ENCODE measurements around the gene MAX. TPM values are rescaled to one million over a fixed set of nuclear protein-coding genes. Genes with fewer than 3 reads are reported as not detected.
"Not testable (repeated sequence)": the region's sequence is repeated elsewhere in the genome, so short reads cannot be mapped to it uniquely, and the experiment has no call there.

MAX gene
- total RNA-seq, 1 experiment from 2014 or later, result 44.8 TPM

DNA sequence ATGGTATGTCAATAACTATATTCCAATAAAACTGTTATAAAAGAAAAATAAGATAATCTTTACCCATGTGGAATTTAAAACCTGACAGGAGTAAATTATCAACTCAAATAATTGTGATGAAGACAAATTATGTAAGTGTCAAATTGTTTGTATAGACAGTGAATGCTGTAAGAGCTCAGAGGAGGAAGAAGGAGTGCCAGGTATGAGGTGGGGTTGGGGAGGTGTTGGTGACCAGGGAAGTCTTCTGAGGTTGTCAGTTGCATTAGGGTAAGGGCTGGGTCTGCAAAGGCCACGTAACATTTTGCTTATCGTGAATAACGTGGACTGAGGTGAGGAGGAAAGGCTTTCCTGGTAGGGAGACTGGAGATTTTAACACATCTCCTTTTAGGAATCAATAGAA lies 2.5 kb upstream of the MAX start:
- DNase-seq (ENCODE audit: low read depth), result no peak

DNA sequence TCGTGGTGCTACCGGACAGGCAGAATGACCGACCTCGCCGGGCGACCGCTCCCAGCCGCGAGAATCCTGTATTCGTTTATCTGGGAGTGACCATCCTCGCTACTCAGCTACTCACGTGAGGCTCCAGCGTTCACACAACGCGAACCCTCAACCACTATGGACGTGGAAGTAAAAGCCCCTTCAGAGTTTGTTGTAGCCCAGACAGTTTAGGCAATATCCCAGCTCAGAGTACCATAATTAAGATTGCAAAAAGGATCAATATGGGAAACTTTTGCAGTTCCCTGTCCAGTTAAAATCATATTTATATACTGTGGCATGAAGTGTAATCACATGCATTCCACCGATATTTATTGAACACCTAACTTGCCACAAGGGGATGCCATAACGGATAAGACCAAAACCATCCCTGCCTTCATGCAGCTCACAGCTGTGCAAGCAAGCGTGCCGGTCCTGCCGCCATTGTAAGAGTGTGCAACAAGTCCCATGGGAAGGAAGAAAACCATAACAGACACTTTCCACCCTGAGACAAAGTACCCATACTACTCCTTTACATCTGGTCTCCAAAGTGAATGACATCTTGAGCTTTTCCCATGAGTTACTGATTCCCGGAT lies 938 bp upstream of the MAX start:
- peak; percentile 55 for DNase-seq (ENCODE audit: low read depth)

DNA sequence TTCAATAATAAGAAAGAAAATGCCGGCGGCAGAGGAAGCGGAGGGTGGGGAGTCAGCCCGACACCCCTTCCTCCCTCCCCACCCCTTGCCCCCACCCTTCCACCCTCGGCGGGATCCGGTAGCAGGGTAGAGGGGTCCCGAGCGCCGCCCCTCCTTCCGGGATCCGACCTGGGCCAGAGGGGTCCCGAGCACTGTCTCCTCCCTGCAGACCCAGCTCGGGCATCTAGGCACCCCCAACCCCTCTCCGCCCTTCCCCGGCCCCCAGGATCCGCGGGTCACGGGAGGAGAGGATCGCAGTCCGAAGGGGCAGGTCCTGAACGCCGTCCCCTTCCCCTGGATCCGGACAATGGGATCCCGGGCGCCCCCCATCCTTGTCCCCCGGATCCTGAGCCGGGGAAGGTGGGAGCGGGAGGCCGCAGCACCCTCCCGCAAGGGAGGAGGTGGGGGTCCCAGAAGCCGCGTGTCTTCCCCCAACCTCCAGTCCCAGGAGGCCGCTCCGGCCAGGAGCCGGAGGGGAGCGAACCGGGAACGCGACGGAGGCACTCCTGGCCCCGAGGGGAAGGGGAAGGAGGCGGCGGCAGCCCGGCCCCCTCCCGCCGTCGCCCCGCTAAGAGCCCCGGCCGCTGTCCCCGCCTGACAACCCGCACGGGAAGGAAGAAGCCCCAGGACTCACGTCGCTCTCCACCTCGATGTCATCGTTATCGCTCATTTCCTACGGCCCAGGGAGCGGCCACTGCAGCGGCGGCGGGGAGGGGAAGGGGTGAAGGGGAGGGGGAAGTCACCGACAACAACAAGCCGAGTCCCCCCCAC lies 481 bp downstream of the MAX start:
- DNase-seq (ENCODE audit: low read depth), result no peak

DNA sequence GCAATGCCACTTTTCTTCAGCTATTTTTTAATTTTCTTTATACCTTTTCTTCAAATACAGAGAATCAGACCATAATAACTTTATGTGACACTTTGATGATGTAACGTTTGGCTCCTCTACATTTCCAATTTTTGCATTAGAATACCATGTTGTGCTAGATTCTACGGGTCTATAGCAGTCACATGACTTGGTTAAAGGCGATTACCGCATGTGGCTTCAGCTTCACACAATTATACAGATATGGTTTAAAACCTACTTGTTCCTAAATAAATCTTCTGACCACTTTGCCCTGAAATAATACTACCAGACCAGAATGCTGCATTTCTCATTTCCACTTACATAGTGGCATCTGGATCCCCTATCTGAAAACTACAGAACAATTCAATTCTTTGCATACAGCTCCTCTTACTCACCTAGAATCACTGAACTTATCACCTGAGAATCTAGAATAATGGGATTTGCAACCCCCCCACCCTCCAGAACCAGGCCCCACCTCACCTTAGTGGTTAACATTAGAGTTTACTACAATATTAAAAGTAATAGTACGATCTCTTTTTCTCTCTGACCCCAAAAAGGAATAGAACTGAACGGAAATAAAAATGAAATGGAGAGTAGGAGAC lies 1.3 kb downstream of the MAX start:
- no peak for DNase-seq (ENCODE audit: low read depth)

DNA sequence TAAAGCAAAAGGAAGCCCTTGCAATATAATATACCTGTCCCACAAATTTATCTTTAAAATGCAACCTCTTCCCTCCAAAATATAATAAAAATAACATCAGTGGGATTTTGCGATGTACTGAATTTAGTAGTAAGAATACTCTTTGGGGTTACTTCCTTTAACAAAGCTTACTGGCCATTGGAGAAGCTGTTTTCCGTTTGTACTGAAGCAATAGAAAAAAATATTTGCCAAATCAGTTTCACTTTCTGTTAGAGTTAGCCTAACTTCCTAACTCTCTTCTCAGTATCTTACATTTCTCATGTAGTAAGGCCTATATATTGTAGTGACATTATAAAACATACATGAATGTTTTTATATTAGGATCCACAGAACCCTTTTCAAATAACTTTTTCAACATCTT lies 3.7 kb downstream of the MAX start:
- DNase-seq (ENCODE audit: low read depth), result no peak

DNA sequence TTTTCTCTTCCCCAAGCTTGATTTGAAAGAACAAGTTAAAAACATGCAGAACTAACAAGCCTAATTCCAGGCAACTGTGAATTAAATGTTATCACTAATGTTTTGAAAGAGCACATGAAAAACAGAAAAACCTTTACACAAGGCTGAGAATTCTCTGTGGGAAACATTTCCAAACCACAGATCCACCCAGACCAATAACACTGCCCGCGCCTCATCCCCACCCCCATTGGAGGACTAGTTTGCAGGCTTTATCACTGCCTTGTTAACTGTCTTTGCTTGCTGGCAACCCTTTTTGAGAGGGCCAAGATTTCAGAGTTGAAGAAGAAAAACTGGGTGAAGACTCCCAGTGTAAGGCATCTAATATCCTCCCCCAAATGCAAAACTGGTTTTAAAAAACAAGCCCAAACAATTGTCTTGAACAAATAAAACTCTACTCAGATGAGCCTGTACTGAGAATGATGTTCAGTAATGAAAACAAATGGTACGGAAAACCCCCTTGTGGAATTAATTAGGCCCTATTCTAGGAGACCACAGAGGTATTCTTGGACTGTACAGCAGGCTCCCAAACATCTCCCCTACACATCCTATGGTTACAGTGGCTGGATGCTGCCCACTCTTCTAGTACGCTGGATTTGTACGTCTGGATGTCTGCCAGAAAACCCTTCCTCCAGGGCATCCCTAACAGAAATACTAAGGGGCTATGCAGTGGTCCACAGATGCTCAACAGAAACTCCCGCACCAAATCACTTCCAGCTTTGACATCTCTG lies 5.8 kb downstream of the MAX start:
- DNase-seq (ENCODE audit: low read depth), result no peak

DNA sequence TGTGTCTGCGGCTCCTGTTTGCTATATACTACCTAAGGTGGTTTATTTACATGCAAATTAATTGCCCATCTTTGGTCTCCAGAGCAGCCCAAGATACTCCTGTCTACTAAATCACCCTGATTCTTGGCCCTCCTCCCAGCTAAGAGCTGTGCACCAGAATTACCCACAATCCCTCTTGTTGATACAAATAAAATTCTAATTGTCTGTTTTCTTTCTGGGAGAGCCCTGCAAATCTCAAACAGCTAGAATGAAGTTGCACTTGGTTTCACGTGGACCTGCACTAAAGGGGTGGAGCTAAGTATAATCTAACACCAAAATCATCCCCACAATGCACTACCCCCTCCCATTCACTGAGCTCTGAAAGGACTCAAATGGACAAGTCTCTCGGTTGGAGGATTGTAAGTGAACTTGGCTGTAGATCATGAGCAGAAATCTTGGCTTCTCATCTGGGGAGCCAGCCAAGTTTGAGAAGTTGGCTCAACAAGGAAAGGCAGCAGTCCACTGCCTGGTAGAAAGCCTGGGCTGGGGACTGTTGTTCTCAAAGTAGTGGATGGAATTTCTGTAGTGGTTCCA lies 6.6 kb downstream of the MAX start:
- no peak for DNase-seq (ENCODE audit: low read depth)

DNA sequence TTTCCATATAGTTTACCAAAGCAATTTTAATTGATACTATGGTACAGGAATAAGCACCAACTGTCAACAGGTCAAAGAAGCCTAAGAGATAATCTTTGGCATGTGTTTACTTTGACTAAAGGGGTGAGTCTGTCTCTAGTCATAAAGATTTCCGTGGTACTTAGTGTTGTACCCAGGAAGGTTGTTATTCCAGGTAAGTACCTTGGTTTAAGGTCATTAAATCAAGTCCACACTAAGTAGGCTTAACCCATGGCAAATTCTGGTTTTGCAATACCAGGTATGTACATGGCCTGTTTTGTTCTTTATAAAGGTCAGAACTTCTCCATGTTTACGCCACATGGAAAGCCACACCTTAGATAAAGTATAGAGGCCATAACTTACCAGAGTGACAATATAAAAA lies 10.0 kb downstream of the MAX start:
- no peak for DNase-seq (ENCODE audit: low read depth)

DNA sequence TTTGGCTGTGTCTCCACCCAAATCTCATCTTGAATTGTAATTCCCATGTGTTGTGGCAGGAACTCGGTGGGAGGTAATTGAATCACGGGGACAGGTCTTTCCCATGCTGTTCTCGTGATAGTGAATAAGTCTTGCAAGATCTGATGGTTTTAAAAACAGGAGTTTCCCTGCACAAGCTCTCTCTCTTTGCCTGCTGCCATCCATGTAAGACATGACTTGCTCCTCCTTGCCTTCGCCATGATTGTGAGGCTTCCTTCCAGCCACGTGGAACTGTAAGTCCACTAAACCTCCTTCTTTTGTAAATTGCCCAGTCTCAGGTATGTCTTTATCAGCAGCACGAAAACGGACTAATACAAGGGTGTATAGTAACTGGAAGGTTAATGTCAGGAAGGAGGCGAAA lies 14.5 kb downstream of the MAX start:
- not testable (repeated sequence) for DNase-seq (ENCODE audit: low read depth)

DNA sequence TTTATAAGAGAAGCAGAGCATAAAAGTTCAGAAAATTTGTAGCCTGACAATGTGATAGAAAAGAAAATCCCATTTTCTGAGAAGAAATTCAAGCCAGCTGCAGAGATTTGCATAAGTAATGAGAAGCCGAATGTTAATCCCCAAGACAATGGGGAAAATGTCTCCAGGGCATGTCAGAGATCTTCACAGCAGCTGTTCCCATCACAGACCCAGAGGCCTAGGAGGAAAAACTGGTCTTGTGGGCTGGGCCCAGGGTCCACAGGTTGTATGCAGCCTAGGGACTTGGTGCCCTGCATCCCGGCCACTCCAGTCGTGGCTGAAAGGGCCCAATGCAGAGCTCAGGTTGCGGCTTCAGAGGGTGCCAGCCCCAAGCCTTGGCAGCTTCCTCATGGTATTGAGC lies 15.6 kb downstream of the MAX start:
- DNase-seq (ENCODE audit: low read depth), result not testable (repeated sequence)

DNA sequence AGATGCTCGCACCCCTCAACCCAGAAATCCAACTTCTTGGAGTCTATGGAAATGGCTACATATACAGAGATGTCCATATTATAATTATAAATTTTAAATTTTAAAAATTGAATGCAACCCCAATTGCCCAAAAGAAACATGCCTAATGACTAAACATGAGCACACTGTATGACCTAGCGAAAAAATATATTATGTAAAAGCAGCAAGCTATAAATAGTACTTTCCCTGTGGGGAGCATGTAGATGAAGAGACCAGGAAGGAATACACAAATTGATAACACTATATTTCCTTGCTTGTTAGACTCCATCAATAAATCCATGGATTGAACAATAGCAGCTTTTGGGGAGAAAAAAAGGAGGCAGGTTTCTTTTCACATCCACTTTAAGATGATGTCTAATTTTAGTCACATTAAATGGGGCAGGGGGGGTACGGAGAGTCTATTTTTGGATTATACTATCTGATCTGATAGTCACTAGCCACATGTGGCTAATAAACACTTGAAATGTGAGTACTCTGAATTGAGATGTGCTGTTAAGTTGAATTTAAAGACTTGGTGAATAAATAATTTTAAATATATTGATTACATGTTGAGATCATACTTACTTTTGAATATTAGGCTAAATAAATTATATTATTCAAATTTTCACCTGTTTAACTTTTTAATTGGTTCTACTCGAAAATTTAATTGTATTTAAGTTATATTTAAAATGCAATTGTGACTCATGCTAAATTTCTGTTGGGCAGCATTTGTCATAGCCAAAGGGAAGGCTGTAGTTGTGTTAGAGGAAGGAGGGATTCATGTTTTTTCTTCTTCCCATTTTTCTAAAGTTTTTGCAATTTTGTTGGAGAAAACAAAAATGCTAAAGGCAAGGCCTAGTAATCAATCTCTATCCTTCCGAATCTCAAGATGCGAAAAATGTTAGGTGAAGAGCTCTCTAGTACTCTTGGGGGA lies 17.5 kb downstream of the MAX start:
- DNase-seq (ENCODE audit: low read depth), result no peak

DNA sequence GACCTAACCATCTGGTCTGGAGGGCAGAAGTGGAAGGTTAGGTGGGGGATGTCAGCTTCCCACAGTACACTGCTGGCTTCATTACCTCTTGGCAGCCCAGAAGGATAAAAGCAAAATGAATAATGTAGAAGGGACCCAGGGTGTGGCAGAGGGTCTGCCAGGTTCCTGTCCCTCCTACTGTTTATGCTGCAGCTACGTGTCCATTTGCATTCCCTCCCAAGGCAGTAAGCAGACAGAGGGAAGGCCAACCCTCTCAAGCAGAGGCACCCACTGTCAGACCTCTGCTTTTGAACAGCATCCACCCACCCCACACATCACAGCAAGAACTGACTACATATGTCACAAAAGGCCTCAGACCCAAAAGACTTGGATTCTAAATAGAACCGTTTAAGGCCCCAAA lies 19.4 kb downstream of the MAX start:
- no peak for DNase-seq (ENCODE audit: low read depth)

DNA sequence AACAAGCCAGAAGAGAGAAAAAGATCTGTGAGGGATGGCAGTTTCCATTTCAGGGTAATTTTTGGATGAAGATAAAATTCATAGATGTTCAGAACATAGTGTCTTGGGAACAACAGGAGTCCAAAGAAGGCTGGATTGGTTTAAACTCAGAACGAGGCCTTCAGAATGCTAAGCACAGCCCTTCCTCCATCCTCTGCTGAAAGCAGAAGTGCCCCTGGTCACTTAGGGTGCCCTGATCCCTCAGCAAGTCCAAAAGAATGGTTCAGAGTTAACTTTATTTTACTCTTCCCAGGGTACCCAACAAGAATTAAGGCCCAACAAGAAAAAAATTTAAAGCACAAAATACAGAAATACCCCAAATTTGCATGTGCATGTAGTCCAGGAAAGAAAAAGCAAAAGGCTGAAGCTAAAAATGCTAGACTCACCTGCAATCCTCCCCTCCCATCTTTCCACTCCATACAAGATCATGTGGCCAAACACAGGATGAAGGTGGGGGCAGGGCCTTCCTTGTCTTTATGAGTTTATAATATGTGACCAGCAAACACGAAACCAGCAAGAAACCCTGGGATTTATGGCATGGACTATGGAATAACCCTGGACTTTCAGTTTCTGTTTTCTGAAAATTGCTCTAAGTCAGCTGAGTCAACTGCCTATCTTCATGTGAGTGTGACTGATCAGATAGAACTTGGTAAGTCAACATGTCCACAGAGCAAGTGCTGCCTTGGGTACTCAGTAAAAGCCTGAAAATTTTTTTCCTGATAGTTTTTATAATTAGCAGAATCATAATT lies 21.2 kb downstream of the MAX start:
- DNase-seq (ENCODE audit: low read depth), result no peak

DNA sequence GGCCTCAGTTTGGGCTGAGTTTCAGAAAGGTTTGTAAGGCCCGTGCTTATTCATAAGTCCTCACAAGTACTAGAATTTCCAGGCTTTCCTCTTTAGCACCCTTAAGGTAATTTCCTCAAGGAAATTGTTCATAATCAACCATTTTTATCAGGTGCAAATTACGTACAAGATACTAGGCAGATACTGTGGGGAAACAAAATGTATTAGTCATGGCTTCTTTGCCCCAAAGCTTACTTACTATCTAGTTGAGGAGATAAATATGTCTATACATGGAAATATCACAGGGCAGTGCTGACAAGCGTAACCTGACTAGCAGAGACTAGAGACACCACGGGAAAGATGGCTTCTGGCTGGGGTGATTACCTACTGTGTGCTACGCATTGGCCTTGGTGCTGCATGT lies 22.5 kb downstream of the MAX start:
- DNase-seq (ENCODE audit: low read depth), result no peak

DNA sequence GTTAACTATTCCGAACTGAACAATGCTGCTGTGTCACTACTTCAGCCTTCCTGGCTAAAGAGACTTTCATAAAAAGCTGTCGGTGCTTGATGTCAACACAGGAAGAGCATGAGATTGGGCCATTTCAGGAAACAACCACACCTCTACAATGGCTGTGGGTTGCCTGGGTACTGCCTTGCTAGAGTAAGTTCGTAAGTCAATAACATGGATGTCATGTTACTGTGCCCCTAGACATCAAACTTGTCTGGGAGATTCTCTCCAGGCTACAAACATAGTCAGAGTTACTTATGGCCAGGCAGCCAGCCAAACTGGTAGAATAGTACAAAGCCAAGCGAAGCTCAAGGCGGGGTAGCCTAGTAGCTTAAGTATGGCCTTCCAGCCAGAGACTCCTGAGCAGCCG lies 23.1 kb downstream of the MAX start:
- no peak for DNase-seq (ENCODE audit: low read depth)

DNA sequence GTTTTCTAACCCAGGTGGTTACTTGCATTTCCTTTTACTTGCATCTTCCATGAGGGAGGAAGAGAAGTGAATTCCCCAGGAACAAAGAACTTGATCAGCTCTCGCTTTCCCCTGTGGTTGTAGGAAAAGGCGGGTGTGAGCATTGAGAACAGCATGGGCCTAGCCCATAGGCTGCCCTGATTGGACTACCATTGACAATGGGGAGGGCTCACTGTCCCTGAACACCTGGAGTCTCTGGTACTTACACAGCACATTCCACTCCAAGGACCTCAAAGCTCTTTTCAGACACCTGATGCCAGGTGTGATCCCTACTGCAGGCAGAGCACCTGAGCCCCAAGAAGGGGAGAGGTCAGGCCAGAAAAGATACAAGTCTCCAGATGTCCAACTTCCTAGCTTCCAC lies 25.0 kb downstream of the MAX start:
- DNase-seq (ENCODE audit: low read depth), result no peak

DNA sequence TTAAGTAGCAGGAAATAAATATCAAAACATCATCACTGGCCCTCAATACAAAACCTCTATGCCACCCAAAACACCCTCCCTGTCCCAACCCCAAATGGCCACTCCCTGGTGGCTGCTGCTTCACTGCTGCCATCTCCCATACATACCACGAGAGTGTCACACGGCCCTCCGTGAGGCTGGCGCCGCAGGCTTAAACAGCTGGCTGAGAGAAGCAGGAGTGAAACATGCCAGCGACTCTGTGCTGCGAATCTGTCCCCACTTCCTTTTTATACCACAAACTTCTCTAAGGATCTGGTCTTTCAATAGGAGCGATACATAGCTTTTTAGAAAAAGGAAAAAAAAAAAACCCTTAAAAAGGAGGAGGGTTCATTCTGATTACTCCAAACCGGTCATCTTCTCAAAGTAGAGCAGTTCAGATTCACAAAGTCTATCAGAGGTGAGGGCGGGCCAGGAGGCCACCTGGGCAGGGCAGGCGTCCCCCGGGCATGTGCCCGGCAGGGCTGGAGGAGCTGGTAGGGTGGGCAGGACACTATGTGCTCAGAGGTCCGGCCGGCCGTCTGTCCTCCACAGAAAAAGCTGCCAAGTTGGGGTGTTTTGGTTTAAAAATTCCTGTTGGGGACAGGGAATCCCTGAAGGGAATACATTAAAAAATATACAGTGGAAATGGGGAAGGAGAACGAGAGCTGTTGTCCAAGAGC lies 26.5 kb downstream of the MAX start:
- no peak for DNase-seq (ENCODE audit: low read depth)

DNA sequence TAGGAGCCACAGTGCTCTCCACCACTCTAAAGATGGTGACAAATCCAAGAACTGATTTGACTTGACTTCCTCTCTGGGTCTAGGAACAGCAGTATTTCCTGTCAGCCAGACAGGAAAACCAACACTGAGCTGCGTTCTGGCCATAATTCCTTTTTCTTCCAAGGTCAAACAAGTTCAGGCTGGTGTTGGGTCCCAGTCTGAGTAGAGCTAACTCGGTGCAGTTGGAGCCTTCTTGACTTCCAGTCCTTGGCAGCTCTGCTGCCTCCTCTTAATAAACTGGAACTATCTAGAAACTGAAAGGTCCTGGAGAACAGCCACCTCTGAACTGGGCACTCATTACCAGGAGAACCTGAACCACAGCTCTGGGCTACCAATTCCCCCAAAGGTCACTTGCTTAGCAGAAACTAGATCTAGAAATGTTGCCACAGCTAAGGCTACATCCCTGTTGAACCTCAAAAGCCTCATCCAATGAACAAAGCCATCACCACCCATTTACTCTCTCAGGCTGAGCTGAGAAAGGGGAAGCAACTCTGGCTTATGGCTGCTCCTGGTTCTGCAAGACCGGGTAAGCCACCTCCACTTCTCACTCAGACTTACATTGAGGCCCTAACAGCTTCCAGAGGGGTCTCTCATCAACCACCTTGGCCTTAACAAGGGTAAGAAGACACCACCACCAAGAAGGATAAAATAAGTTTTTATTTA lies 27.7 kb downstream of the MAX start:
- DNase-seq (ENCODE audit: low read depth), result no peak
